Fibroblast of the aortic adventitia (primary cell): ENCODE results near the gene RRAS2. TPM values are rescaled to one million over a fixed set of nuclear protein-coding genes. Genes with fewer than 3 reads are reported as not detected.

Experiments used
- DNase-seq: peaks from one replicate; pipeline ENCODE4 v3.0.0-alpha.2; 2010; ENCODE audit warnings: low read depth
- H3K4me3 ChIP-seq: 2 replicates; pipeline ENCODE4 v1.5.1; 2011; ENCODE audit warnings: low read depth, mild to moderate bottlenecking, control low read depth, low read length, moderate library complexity
- CTCF ChIP-seq: IDR thresholded peaks from 2 replicates; pipeline ENCODE4 v1.5.1; 2011; ENCODE audit warnings: mild to moderate bottlenecking, low read length, control low read depth, inconsistent platforms; ENCODE audit not compliant: insufficient read depth
- total RNA-seq: library from RNA; depleted of rRNA; stranded (reverse); fragments of >200 nt; gene quantifications from 2 replicates; pipeline ENCODE4 v1.2.3, GENCODE V29; 2012; ENCODE audit warnings: low replicate concordance

Gene RRAS2
- total RNA-seq, 1 donor: 95.6 TPM

- no peak overlapping the region for H3K4me3 ChIP-seq
- TF ChIP-seq CTCF: no peak
- DNase-seq: no peak
Measured at GRCh38 chr11:14270690-14271542, 88.1 kb downstream of the RRAS2 start.

DNA sequence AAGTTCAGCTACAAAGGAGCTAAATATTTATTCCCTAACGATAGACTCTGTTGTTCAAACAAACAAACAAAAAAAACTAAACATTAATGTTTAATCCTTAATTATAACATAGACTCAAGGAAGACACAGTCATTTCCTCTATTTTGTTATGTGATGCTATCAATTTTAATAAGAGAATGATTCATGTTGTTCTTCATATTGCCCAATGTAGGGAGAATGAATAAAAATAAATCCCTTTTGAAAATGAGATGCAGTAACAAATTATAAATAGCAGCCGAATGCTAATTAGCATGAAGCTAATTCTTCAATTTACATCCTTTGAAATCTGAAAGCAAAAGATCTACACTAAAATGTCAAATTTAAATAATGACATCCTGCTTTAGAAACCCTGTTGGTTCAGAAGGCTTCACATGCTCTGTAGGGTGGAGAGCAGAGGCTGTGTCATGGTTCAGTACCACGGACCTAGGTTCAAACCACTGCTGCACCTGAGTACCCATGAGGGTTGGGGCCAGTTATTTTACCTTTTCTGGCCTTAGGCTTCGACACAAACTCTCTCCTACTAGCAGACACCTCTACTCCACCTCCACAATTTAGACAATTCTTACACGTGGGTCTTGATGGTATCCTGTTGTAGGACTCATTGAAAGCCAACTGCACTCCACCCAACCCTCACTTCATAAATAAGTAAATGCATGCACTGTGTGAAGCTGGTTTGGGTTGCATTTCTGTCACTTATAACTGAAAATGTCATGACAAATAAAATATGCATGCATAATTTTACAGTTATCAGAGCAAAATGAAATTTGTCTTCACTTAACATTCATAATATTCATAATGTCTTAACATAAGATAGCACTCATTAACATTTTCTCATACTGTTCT, 89.0 kb downstream of the RRAS2 start:
- no peak for DNase-seq
- no peak for TF ChIP-seq CTCF
- no peak overlapping the region for H3K4me3 ChIP-seq

DNA sequence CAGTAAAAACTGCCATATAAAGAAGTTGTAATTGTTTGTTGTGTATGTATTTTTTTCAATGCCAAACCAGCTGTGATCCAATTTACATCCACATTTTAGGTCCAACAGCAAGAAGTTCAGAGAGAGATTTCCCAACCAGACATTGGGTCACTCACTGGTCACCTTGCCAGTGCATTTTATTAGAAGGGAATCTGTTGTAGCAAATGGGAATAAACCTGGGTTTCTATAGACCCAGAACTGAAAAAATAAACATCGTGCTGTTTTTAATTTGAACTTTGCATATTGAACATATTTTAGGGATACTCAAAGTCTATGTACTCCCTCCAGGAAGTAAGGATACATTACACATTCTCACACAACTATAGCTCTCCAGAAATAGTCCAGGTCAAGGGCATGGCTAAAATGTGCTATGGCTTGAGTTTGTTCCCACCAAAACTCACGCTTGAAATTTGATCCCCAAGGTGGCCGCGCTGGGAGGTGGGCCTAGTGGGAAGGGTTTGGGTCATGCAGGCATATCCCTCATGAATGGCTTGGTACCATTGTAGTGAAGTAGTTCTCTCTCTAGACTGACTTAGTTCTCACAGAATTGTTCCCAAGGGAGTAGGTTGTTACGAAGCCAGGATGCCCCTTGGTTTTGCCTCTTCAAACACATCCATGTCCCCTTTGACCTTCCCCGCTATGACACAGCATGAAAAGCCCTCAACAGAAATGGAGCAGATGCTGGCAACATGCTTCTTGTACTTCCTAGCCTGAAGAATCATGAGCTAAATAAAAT, 90.9 kb downstream of the RRAS2 start:
- no peak for TF ChIP-seq CTCF
- DNase-seq: no peak
- H3K4me3 ChIP-seq: no peak overlapping the region

- DNase-seq: no peak
- TF ChIP-seq CTCF: no peak
- H3K4me3 ChIP-seq: no peak overlapping the region
Measured at GRCh38 chr11:14266622-14267021, 92.4 kb downstream of the RRAS2 start.

DNA sequence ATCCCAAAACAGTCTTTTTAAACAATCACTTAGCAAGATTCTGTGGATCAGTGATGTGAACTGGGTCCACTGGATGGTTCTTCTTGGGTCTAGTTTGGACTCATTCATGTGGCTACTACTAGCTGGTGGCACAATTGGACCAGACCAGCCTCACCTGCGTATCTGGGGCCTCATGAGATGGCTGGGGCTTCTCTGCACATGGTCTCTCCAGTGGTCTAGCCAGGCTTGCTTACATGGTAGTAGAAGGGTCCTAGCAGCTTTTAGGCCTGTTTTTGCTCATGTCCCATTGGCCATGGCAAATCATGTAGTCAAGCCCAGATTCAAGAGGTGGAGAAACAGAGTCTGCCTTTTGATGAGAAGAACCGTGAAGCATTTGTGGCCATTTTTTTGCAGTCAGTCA, 94.0 kb downstream of the RRAS2 start:
- TF ChIP-seq CTCF: no peak
- no peak for DNase-seq
- no peak overlapping the region for H3K4me3 ChIP-seq

DNA sequence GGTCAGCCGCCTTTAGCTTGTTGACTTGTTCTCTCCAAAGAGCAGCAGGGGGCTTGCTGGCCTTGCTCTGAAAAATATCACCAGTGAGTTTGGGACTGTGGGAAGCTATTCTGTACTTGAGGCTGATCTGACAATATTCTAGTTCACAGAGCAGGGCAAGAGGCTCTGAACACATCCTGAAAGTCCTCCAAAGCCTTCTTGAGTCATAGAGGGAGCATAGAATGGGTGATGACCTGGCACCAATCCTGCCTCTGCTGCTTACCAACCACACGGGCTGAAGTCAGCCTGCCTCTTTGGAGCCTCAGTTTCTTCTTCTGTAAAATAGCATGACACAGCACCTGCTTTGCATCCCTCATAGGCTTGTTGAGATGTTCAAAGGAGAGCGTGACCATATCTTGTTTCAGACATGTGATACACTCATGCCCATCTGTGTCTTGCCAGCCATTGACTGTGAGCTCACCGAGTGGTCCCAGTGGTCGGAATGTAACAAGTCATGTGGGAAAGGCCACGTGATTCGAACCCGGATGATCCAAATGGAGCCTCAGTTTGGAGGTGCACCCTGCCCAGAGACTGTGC, 96.6 kb downstream of the RRAS2 start:
- H3K4me3 ChIP-seq: no peak overlapping the region
- DNase-seq: peak; percentile 24
- no peak for TF ChIP-seq CTCF
